GM21360 (cell line): ENCODE measurements around the gene PJA1.

Experiments used
- ATAC-seq: cut with Tn5 transposase; IDR thresholded peaks from one replicate; pipeline ENCODE4 v1.9.1; 2021; ENCODE audit warnings: mild to moderate bottlenecking, moderate library complexity; ENCODE audit not compliant: unreplicated experiment

PJA1 gene

GRCh38 chrX:69173906-69174305, 8.7 kb upstream of the PJA1 start:
- ATAC-seq, result no peak

- no peak for ATAC-seq
These were observed 7.7 kb upstream of the PJA1 start for GRCh38 chrX:69172937-69173336.

- no peak for ATAC-seq
These were observed 5.1 kb upstream of the PJA1 start for GRCh38 chrX:69170319-69170718.

- no peak for ATAC-seq
These were observed 1.1 kb downstream of the PJA1 start for GRCh38 chrX:69163936-69164741.

GRCh38 chrX:69162361-69162865, 2.8 kb downstream of the PJA1 start:
- no peak for ATAC-seq

GRCh38 chrX:69161786-69162349, 3.4 kb downstream of the PJA1 start:
- ATAC-seq, result no peak

- no peak for ATAC-seq
These were observed 3.9 kb downstream of the PJA1 start for GRCh38 chrX:69161371-69161770.

GRCh38 chrX:69158166-69158980, 6.9 kb downstream of the PJA1 start:
- peak; percentile 86 for ATAC-seq

GRCh38 chrX:69156638-69157037, 8.6 kb downstream of the PJA1 start:
- ATAC-seq, result no peak

GRCh38 chrX:69155786-69156520, 9.3 kb downstream of the PJA1 start:
- no peak for ATAC-seq

GRCh38 chrX:69154051-69154450, 11.2 kb downstream of the PJA1 start:
- ATAC-seq, result no peak

GRCh38 chrX:69153060-69153730, 12.1 kb downstream of the PJA1 start:
- no peak for ATAC-seq

- no peak for ATAC-seq
These were observed 12.8 kb downstream of the PJA1 start for GRCh38 chrX:69152417-69152841.

- no peak for ATAC-seq
These were observed 13.4 kb downstream of the PJA1 start for GRCh38 chrX:69151866-69152284.

GRCh38 chrX:69150281-69150960, 14.8 kb downstream of the PJA1 start:
- ATAC-seq, result no peak

- no peak for ATAC-seq
These were observed 15.6 kb downstream of the PJA1 start for GRCh38 chrX:69149466-69150280.

GRCh38 chrX:69148946-69149345, 16.3 kb downstream of the PJA1 start:
- no peak for ATAC-seq

GRCh38 chrX:69146739-69147138, 18.5 kb downstream of the PJA1 start:
- no peak for ATAC-seq

- ATAC-seq, result no peak
These were observed 19.5 kb downstream of the PJA1 start for GRCh38 chrX:69145714-69146113.
